Neuronal stem cell (in vitro differentiated cells): ENCODE data around the gene PRR33.
"Not testable (repeated sequence)": the region's sequence is repeated elsewhere in the genome, so short reads cannot be mapped to it uniquely, and the experiment has no call there.

ENCODE experiments used
- DNase-seq: peaks from one replicate; pipeline ENCODE4 v3.0.0-alpha.2; 2013; ENCODE audit warnings: low spot score
- H2AFZ ChIP-seq: one replicate; pipeline ENCODE4 v1.6.1; 2013; ENCODE audit warnings: mild to moderate bottlenecking, low read length, inconsistent platforms
- H2AK5ac ChIP-seq: 2 replicates; pipeline ENCODE4 v1.6.1; 2013; ENCODE audit warnings: low read depth, mild to moderate bottlenecking, inconsistent platforms, low read length, moderate library complexity, mixed read lengths
- H2BK120ac ChIP-seq: 2 replicates; pipeline ENCODE4 v1.6.1; 2013; ENCODE audit warnings: low read depth, mild to moderate bottlenecking, inconsistent platforms, low read length, moderate library complexity, mixed read lengths
- H2BK12ac ChIP-seq: one replicate; pipeline ENCODE4 v1.6.1; 2013; ENCODE audit warnings: low read length, inconsistent platforms
- H2BK15ac ChIP-seq: 2 replicates; pipeline ENCODE4 v1.6.1; 2013; ENCODE audit warnings: mild to moderate bottlenecking, low read length, inconsistent platforms, mixed read lengths
- H2BK5ac ChIP-seq: one replicate; pipeline ENCODE4 v1.6.1; 2013; ENCODE audit warnings: inconsistent platforms, mild to moderate bottlenecking, low read length, moderate library complexity
- H3K14ac ChIP-seq: one replicate; pipeline ENCODE4 v1.6.1; 2013; ENCODE audit warnings: low read length, inconsistent platforms
- H3K18ac ChIP-seq: 2 replicates; pipeline ENCODE4 v1.6.1; 2013; ENCODE audit warnings: low read length, inconsistent platforms
- H3K23ac ChIP-seq: 2 replicates; pipeline ENCODE4 v1.6.1; 2013; ENCODE audit warnings: low read depth, mild to moderate bottlenecking, mixed read lengths, low read length, inconsistent platforms; ENCODE audit not compliant: poor library complexity
- H3K27ac ChIP-seq: replicated peaks from 3 replicates; pipeline ENCODE4 v1.5.1; 2013; ENCODE audit warnings: low read length, inconsistent platforms
- H3K27me3 ChIP-seq, 3 experiments: 2 replicates each; pipeline ENCODE4 v1.6.1; 2013; ENCODE audit warnings: low read length in 3 of 3, mild to moderate bottlenecking in 2 of 3, inconsistent platforms in 1 of 3, low read depth in 1 of 3, mixed read lengths in 1 of 3, moderate library complexity in 1 of 3; ENCODE audit not compliant: control insufficient read depth in 3 of 3, insufficient read depth in 3 of 3
- H3K36me3 ChIP-seq, 2 donors: replicated peaks in 1 of 2; 2 replicates each; pipeline ENCODE4 v1.6.1; 2013; ENCODE audit warnings: low read length in 2 of 2; ENCODE audit not compliant: control insufficient read depth in 2 of 2, insufficient read depth in 2 of 2
- H3K4ac ChIP-seq: 2 replicates; pipeline ENCODE4 v1.6.1; 2013; ENCODE audit warnings: inconsistent platforms, mild to moderate bottlenecking, low read length, moderate library complexity
- H3K4me1 ChIP-seq, 2 donors: 1 replicate in 1 of 2; 2 replicates in 1 of 2; pipeline ENCODE4 v1.6.1; 2013; ENCODE audit warnings: low read length in 2 of 2, low read depth in 1 of 2; ENCODE audit not compliant: control insufficient read depth in 2 of 2, insufficient read depth in 1 of 2
- H3K4me2 ChIP-seq: one replicate; pipeline ENCODE4 v1.6.1; 2013; ENCODE audit warnings: mild to moderate bottlenecking, low read length, inconsistent platforms; ENCODE audit not compliant: insufficient read depth, poor library complexity, severe bottlenecking
- H3K4me3 ChIP-seq, 2 donors: 2 replicates each; pipeline ENCODE4 v1.5.1; 2013; ENCODE audit warnings: low read length in 2 of 2, mild to moderate bottlenecking in 2 of 2, inconsistent platforms in 1 of 2, moderate library complexity in 1 of 2
- H3K79me1 ChIP-seq: one replicate; pipeline ENCODE4 v1.6.1; 2013; ENCODE audit warnings: low read depth, mild to moderate bottlenecking, inconsistent platforms, low read length, moderate library complexity
- H3K9ac ChIP-seq: one replicate; pipeline ENCODE4 v1.6.1; 2013; ENCODE audit warnings: mild to moderate bottlenecking, low read depth, low read length, inconsistent platforms; ENCODE audit not compliant: poor library complexity
- H3K9me3 ChIP-seq, 2 donors: replicated peaks in 1 of 2; 2 replicates each; pipeline versions ENCODE3 to v1.6.1; 2013; ENCODE audit warnings: low read length in 2 of 2, mild to moderate bottlenecking in 2 of 2, inconsistent platforms in 1 of 2, low read depth in 1 of 2, mixed read lengths in 1 of 2, moderate library complexity in 1 of 2; ENCODE audit not compliant: control insufficient read depth in 2 of 2, insufficient read depth in 1 of 2
- H4K8ac ChIP-seq: one replicate; pipeline ENCODE4 v1.6.1; 2013; ENCODE audit warnings: low read depth, mild to moderate bottlenecking, inconsistent platforms, low read length, moderate library complexity
- H4K91ac ChIP-seq: one replicate; pipeline ENCODE4 v1.6.1; 2013; ENCODE audit warnings: low read length, low read depth, mild to moderate bottlenecking, inconsistent platforms; ENCODE audit not compliant: poor library complexity
- WGBS, 2 donors: extraction: QIAGEN DNeasy Blood & Tissue Kit; methylation state at CpG; one replicate each; pipeline ENCODE4 v1.1.7; 2013; ENCODE audit warnings: missing lambda C conversion rate in 2 of 2, mixed read lengths in 1 of 2; ENCODE audit not compliant: insufficient read length in 2 of 2, insufficient replicate concordance in 1 of 2; ENCODE audit errors: extremely low coverage in 2 of 2; 5-methylcytosine and 5-hydroxymethylcytosine counted together

PRR33 gene

GRCh38 chr11:1873813-1874150 is 17.9 kb downstream of the PRR33 start:
- not testable (repeated sequence) for H2BK120ac ChIP-seq
- WGBS, 2 donors, result no CpG with 5 or more reads among the region's 17 CpGs

GRCh38 chr11:1873048-1873812 is 18.5 kb downstream of the PRR33 start:
- WGBS, 2 donors, result no CpG with 5 or more reads among the region's 11 CpGs

More at GRCh38 chr11:1873813-1874150, 17.9 kb downstream of the PRR33 start:
- Histone ChIP-seq H3K18ac (peak overlapping the region; percentile 87), H3K4me1 (peaks cover 11 to 30% of the 10 kb centered on the region in 2 donors), H2AK5ac (peak overlapping the region; percentile 88), H3K14ac (peak overlapping the region; percentile 3), H2BK12ac (peak overlapping the region; percentile 41), H2BK15ac (peak overlapping the region; percentile 100)
- H3K27ac ChIP-seq, H4K91ac ChIP-seq, H3K4ac ChIP-seq, H2BK5ac ChIP-seq, H3K36me3 ChIP-seq, H3K4me2 ChIP-seq, H4K8ac ChIP-seq, H3K9ac ChIP-seq, H3K9me3 ChIP-seq, H2AFZ ChIP-seq, H3K79me1 ChIP-seq, H3K4me3 ChIP-seq, H3K23ac ChIP-seq, DNase-seq, H3K27me3 ChIP-seq: not testable (repeated sequence)

GRCh38 chr11:1872267-1872985 is 19.3 kb downstream of the PRR33 start:
- H3K4me2 ChIP-seq, result no peak overlapping the region
- DNase-seq, result no peak
- H3K27me3 ChIP-seq, result peaks cover 0 to 3% (median 0%) of the 10 kb centered on the region in 3 experiments
- no peak overlapping the region for H2BK120ac ChIP-seq
- peak overlapping the region; percentile 83 for H2AK5ac ChIP-seq
- H3K79me1 ChIP-seq, result no peaks in the 10 kb centered on the region
- WGBS, 2 donors, result no CpG with 5 or more reads among the region's 25 CpGs
- H3K27ac ChIP-seq, result no peak overlapping the region
- peak overlapping the region; percentile 11 for H2BK15ac ChIP-seq
- H2BK12ac ChIP-seq, result peak overlapping the region; percentile 73
- no peak overlapping the region for H3K4ac ChIP-seq
- no peaks in the 10 kb centered on the region for H3K9me3 ChIP-seq
- no peak overlapping the region for H4K91ac ChIP-seq
- no peak overlapping the region for H2BK5ac ChIP-seq
- no peak overlapping the region for H3K23ac ChIP-seq
- no peak overlapping the region for H3K9ac ChIP-seq
- no peak overlapping the region for H3K14ac ChIP-seq
- no peak overlapping the region for H2AFZ ChIP-seq
- no peaks in the 10 kb centered on the region for H3K36me3 ChIP-seq
- no peak overlapping the region for H4K8ac ChIP-seq
- peak overlapping the region; percentile 76 for H3K18ac ChIP-seq
- no peak overlapping the region for H3K4me3 ChIP-seq
- H3K4me1 ChIP-seq, result peaks cover 10 to 28% of the 10 kb centered on the region in 2 donors

More at GRCh38 chr11:1873048-1873812, 18.5 kb downstream of the PRR33 start:
- no peaks in the 10 kb centered on the region for H3K9me3 ChIP-seq
- H3K4ac ChIP-seq, result no peak overlapping the region
- peak overlapping the region; percentile 100 for H2BK15ac ChIP-seq
- H2BK12ac ChIP-seq, result peak overlapping the region; percentile 41
- H3K4me1 ChIP-seq, result peaks cover 11 to 31% of the 10 kb centered on the region in 2 donors
- H3K27ac ChIP-seq, result no peak overlapping the region
- H2AK5ac ChIP-seq, result peak overlapping the region; percentile 88
- H4K8ac ChIP-seq, result no peak overlapping the region
- H2BK5ac ChIP-seq, result no peak overlapping the region
- H2AFZ ChIP-seq, result no peak overlapping the region
- H2BK120ac ChIP-seq, result no peak overlapping the region
- no peak overlapping the region for H4K91ac ChIP-seq
- no peak for DNase-seq
- H3K79me1 ChIP-seq, result no peaks in the 10 kb centered on the region
- H3K18ac ChIP-seq, result peak overlapping the region; percentile 87
- peak overlapping the region; percentile 3 for H3K14ac ChIP-seq
- H3K23ac ChIP-seq, result no peak overlapping the region
- H3K4me2 ChIP-seq, result no peak overlapping the region
- H3K4me3 ChIP-seq, result no peak overlapping the region
- peaks cover 0 to 3% (median 0%) of the 10 kb centered on the region in 3 experiments for H3K27me3 ChIP-seq
- no peaks in the 10 kb centered on the region for H3K36me3 ChIP-seq
- no peak overlapping the region for H3K9ac ChIP-seq

GRCh38 chr11:1871531-1871930 is 20.2 kb downstream of the PRR33 start:
- H2BK15ac ChIP-seq, result peak overlapping the region; percentile 99
- no peak overlapping the region for H3K27ac ChIP-seq
- H2BK12ac ChIP-seq, result peak overlapping the region; percentile 73
- peak overlapping the region; percentile 88 for H2AK5ac ChIP-seq
- no peak overlapping the region for H4K8ac ChIP-seq
- no CpG with 5 or more reads among the region's 15 CpGs for WGBS, 2 donors
- no peak overlapping the region for H2AFZ ChIP-seq
- H3K4me1 ChIP-seq, result peaks cover 10 to 28% of the 10 kb centered on the region in 2 donors
- H3K4me2 ChIP-seq, result no peak overlapping the region
- H3K18ac ChIP-seq, result peak overlapping the region; percentile 93
- no peak overlapping the region for H3K23ac ChIP-seq
- H3K36me3 ChIP-seq, result no peaks in the 10 kb centered on the region
- no peak for DNase-seq
- H2BK5ac ChIP-seq, result peak overlapping the region; percentile 77
- peaks cover 0 to 3% (median 0%) of the 10 kb centered on the region in 3 experiments for H3K27me3 ChIP-seq
- no peak overlapping the region for H4K91ac ChIP-seq
- no peak overlapping the region for H3K4me3 ChIP-seq
- H3K9ac ChIP-seq, result no peak overlapping the region
- H3K14ac ChIP-seq, result no peak overlapping the region
- H3K9me3 ChIP-seq, result no peaks in the 10 kb centered on the region
- H2BK120ac ChIP-seq, result no peak overlapping the region
- H3K4ac ChIP-seq, result no peak overlapping the region
- H3K79me1 ChIP-seq, result no peaks in the 10 kb centered on the region
